Prostate gland (tissue), 2 donors: ENCODE data around the gene ZNF317. TPM values are rescaled to one million over a fixed set of nuclear protein-coding genes. Genes with fewer than 3 reads are reported as not detected.

ENCODE experiments used
- DNase-seq: peaks from one replicate; pipeline ENCODE4 v3.0.0-alpha.2; 2019; ENCODE audit warnings: low spot score
- H3K27ac ChIP-seq, 2 donors: fragments of 200-600 bp; sonication (generic); 2 replicates each; pipeline ENCODE4 v1.5.1; 2017 to 2019
- H3K27me3 ChIP-seq: fragments of 200-600 bp; sonication (generic); replicated peaks from 2 replicates; pipeline ENCODE4 v1.5.1; 2019; ENCODE audit not compliant: insufficient read depth
- H3K36me3 ChIP-seq, 2 donors: fragments of 200-600 bp; sonication (generic); 1 replicate in 1 of 2; 2 replicates in 1 of 2; pipeline versions ENCODE4 v1.5.1 to v1.8.1; 2017 to 2019
- H3K4me1 ChIP-seq: fragments of 200-600 bp; sonication (generic); replicated peaks from 2 replicates; pipeline ENCODE4 v1.5.1; 2019
- H3K4me3 ChIP-seq, 2 donors: fragments of 200-600 bp; sonication (generic); 2 replicates each; pipeline ENCODE4 v1.5.1; 2017 to 2019
- H3K9me3 ChIP-seq: fragments of 200-600 bp; sonication (generic); 2 replicates; pipeline ENCODE4 v1.5.1; 2017
- CTCF ChIP-seq, 4 experiments: fragments of 200-600 bp in 2 of 4; fragments of 450-650 bp in 2 of 4; sonication (generic) in 2 of 4; IDR thresholded peaks; 1 replicate in 3 of 4; 2 replicates in 1 of 4; pipeline ENCODE4 v1.5.1; 2016 to 2019; ENCODE audit warnings: antibody characterized with exemption in 4 of 4, mild to moderate bottlenecking in 2 of 4, moderate library complexity in 2 of 4
- POLR2A ChIP-seq: fragments of 450-650 bp; IDR thresholded peaks from one replicate; pipeline ENCODE4 v1.6.1; 2016; ENCODE audit warnings: antibody characterized with exemption, mild to moderate bottlenecking
- POLR2AphosphoS5 ChIP-seq: sonication (generic); formaldehyde crosslinking; IDR thresholded peaks from one replicate; pipeline ENCODE4 v1.6.1; 2017; ENCODE audit warnings: antibody characterized with exemption
- WGBS: methylation state at CpG from one replicate; pipeline ENCODE4 v1.1.5; 2018; 5-methylcytosine and 5-hydroxymethylcytosine counted together
- intact Hi-C: fragments of 100-400 bp; cut with DNase I; formaldehyde crosslinking; loops from one replicate; pipeline ENCODE4 v1.14.2; 2022
- total RNA-seq, 2 donors: library from RNA; depleted of rRNA; stranded (reverse); fragments of >200 nt; gene quantifications; one replicate each; pipeline ENCODE4 v1.1.0, GENCODE V29; 2016

ZNF317 gene
- total RNA-seq, 2 donors from 2014 or later, result 18.3 to 22.9 TPM

- TF ChIP-seq CTCF (IDR thresholded peaks at IDR 0.05) (no peak), POLR2AphosphoS5 (no peak)
- 94% methylated on average over 12 of the region's 12 CpGs for WGBS
- Histone ChIP-seq H3K9me3 (no peaks in the 10 kb centered on the region), H3K4me3 (no peak overlapping the region), H3K4me1 (no peaks in the 10 kb centered on the region), H3K36me3 (peaks cover 19 to 40% of the 10 kb centered on the region in 2 donors), H3K27ac (no peak overlapping the region), H3K27me3 (no peaks in the 10 kb centered on the region)
- intact Hi-C loops, result no loop called here
- DNase-seq, result no peak
These were observed 21.2 kb downstream of the ZNF317 start for GRCh38 chr19:9161427-9161826.

GRCh38 chr19:9165261-9165660 is 25.1 kb downstream of the ZNF317 start:
- Histone ChIP-seq H3K4me3 (no peak overlapping the region), H3K4me1 (no peaks in the 10 kb centered on the region), H3K27ac (no peak overlapping the region), H3K27me3 (no peaks in the 10 kb centered on the region), H3K36me3 (peaks cover 4 to 28% of the 10 kb centered on the region in 2 donors), H3K9me3 (no peaks in the 10 kb centered on the region)
- no peak for TF ChIP-seq POLR2AphosphoS5
- no peak for TF ChIP-seq CTCF (IDR thresholded peaks at IDR 0.05)
- no peak for TF ChIP-seq POLR2A
- intact Hi-C loops, result no loop called here
- 92% methylated on average over 3 of the region's 3 CpGs for WGBS
- no peak for DNase-seq

GRCh38 chr19:9166846-9167245 is 26.6 kb downstream of the ZNF317 start:
- H3K36me3 ChIP-seq, result peaks cover 0 to 12% of the 10 kb centered on the region in 2 donors
- H3K27ac ChIP-seq, result no peak overlapping the region
- no peak for TF ChIP-seq POLR2AphosphoS5
- TF ChIP-seq CTCF (IDR thresholded peaks at IDR 0.05), result no peak
- TF ChIP-seq POLR2A, result no peak
- H3K27me3 ChIP-seq, result no peaks in the 10 kb centered on the region
- intact Hi-C loops, result no loop called here
- no peaks in the 10 kb centered on the region for H3K9me3 ChIP-seq
- no peak for DNase-seq
- 67% methylated on average over 4 of the region's 4 CpGs for WGBS
- H3K4me1 ChIP-seq, result no peaks in the 10 kb centered on the region
- no peak overlapping the region for H3K4me3 ChIP-seq

DNA sequence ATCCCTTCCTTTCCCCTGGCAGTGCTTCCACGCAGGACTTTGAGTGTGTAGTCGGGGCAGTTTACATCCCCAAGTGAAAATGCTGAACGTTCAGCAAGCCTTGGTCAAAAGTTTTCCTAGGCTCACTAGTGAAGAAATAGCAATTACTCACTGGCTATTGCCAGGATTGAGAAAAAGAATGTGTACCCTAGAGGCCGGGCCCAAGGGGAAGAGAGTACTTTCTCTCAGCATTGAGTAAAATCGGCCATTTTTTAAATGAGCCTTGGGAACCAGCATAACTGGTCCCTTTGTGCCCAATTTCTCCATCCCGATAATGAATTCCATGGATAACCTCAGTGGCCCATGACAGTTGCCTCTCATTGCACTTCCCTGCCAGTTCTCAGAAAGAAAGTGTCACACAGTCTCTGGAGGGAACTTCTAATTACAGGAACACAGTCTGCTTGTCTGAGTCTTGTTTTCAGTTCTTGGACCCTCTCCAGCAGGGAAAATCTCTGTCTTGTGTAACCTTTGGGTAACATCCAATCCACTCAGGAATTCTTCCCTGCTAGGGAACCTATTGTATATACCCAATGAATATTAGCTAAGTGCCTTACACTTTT is 31.3 kb downstream of the ZNF317 start:
- no peaks in the 10 kb centered on the region for H3K36me3 ChIP-seq
- intact Hi-C loops, result no loop called here
- no peak overlapping the region for H3K27ac ChIP-seq
- no peaks in the 10 kb centered on the region for H3K4me1 ChIP-seq
- no peak for DNase-seq
- no peak overlapping the region for H3K4me3 ChIP-seq
- 87% methylated on average over 6 of the region's 6 CpGs for WGBS
- H3K9me3 ChIP-seq, result no peaks in the 10 kb centered on the region
- no peaks in the 10 kb centered on the region for H3K27me3 ChIP-seq
- no peak for TF ChIP-seq CTCF (IDR thresholded peaks at IDR 0.05)
- TF ChIP-seq POLR2A, result no peak
- no peak for TF ChIP-seq POLR2AphosphoS5

GRCh38 chr19:9175326-9175725 is 35.1 kb downstream of the ZNF317 start:
- no peaks in the 10 kb centered on the region for H3K9me3 ChIP-seq
- intact Hi-C loops, result no loop called here
- no peak for TF ChIP-seq POLR2AphosphoS5
- no peak for TF ChIP-seq POLR2A
- no peak for TF ChIP-seq CTCF (IDR thresholded peaks at IDR 0.05)
- no peaks in the 10 kb centered on the region for H3K36me3 ChIP-seq
- H3K27ac ChIP-seq, result no peak overlapping the region
- no peak overlapping the region for H3K4me3 ChIP-seq
- H3K27me3 ChIP-seq, result no peaks in the 10 kb centered on the region
- DNase-seq, result no peak
- no peaks in the 10 kb centered on the region for H3K4me1 ChIP-seq
- 96% methylated on average over 5 of the region's 5 CpGs for WGBS
